Measurements from ENCODE around the gene NME2.

DNA sequence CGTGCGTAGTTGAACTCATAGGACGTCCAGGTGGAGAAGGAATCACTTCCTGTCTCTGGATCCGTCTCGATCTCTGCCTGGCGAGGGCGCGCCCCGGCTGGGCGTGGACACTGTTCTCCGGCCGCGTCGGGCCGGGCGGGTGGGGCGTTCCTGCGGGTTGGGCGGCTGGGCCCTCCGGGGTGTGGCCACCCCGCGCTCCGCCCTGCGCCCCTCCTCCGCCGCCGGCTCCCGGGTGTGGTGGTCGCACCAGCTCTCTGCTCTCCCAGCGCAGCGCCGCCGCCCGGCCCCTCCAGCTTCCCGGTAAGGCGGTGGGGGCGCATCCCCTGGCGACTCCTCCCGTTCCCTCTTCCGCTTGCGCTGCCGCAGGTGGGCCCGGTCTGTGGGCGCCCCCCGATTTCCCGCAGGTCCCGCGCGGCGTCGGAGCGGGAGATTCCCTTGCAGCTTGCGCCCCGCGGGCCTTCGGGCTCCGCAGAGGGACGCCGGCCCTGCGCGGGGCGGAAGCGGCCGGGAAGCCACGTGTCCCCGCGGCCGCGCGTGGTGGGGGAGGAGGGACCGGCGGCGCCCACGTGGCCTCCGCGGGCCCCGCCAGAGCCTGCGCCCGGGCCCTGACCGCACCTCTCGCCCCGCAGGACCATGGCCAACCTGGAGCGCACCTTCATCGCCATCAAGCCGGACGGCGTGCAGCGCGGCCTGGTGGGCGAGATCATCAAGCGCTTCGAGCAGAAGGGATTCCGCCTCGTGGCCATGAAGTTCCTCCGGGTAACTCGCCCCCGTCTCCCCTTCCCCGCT, at the start of gene NME2:
- TF ChIP-seq, protein P1, sequence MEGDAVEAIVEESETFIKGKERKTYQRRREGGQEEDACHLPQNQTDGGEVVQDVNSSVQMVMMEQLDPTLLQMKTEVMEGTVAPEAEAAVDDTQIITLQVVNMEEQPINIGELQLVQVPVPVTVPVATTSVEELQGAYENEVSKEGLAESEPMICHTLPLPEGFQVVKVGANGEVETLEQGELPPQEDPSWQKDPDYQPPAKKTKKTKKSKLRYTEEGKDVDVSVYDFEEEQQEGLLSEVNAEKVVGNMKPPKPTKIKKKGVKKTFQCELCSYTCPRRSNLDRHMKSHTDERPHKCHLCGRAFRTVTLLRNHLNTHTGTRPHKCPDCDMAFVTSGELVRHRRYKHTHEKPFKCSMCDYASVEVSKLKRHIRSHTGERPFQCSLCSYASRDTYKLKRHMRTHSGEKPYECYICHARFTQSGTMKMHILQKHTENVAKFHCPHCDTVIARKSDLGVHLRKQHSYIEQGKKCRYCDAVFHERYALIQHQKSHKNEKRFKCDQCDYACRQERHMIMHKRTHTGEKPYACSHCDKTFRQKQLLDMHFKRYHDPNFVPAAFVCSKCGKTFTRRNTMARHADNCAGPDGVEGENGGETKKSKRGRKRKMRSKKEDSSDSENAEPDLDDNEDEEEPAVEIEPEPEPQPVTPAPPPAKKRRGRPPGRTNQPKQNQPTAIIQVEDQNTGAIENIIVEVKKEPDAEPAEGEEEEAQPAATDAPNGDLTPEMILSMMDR (IDR thresholded peaks at IDR 0.05; ENCODE audit: low read length) = no peak
- no peak for TF ChIP-seq EZH2 (optimal IDR thresholded peaks at IDR 0.05; ENCODE audit: low read depth, low read length)

All from MM.1S (cell line).